ENCODE data around the gene OSBPL1A.

Gene OSBPL1A

GRCh38 chr18:24333084-24333483 lies 64.5 kb downstream of the OSBPL1A start:
- DNase-seq, result no peak

DNA sequence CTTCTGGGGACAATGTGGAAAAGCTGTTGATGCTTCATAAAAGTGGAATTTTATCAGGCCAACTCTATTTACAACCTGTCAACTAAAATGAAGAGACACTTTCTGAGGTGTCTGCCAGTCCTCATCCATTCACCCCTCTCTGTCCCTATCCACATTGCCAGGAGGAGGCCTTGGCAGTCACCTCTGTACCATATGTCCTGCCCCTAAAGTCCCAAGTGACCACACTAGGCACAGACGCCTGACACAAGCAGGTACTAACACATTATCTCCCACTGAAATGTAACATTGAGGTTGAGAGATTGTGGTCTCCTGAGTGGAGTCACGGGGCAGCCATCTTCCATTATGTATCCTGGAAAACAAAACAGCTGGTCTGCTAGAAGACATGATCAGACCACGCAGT lies 71.4 kb downstream of the OSBPL1A start:
- DNase-seq, result no peak

GRCh38 chr18:24322584-24323136 lies 75.0 kb downstream of the OSBPL1A start:
- no peak for DNase-seq

GRCh38 chr18:24321071-24321470 lies 76.6 kb downstream of the OSBPL1A start:
- no peak for DNase-seq

DNA sequence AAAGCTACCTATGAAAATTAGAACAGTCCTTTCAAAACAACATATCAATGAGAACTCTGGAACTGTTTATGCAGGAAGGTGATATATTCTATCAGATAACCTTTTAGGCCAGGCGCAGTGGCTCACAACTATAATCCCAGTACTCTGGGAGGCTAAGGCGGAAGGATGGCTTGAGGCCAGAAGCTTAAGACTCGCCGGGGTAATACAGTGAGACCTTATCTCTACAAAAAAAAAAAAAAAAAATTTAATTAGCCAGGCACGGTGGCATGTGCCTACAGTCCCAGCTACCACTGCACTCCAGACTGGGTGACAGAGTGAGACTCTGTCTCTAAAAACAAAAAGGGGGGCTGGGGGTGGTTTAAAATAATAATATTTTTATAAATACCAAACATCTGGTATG lies 77.9 kb downstream of the OSBPL1A start:
- no peak for DNase-seq

DNA sequence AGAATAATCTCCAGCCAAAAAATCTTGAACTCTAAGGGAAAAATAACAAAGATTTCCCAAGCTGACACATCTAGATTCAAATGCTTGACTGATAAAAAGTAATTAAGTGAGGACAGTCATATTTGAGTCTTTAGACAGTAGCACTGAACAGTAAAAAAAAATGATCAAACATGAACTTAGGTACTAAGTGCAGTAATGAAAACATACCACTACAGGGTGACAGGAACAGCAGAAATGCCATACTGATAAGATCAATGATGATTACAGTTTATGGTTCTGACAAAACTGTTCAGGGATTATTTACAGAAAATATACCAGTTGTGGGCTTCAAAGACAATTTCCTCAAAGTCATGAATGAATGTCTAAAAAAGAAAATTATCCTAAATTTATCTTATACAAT lies 80.3 kb downstream of the OSBPL1A start:
- DNase-seq, result no peak

GRCh38 chr18:24315170-24315569 lies 82.5 kb downstream of the OSBPL1A start:
- DNase-seq, result no peak

- no peak for DNase-seq
Measured at GRCh38 chr18:24306201-24306600, 91.4 kb downstream of the OSBPL1A start.

DNA sequence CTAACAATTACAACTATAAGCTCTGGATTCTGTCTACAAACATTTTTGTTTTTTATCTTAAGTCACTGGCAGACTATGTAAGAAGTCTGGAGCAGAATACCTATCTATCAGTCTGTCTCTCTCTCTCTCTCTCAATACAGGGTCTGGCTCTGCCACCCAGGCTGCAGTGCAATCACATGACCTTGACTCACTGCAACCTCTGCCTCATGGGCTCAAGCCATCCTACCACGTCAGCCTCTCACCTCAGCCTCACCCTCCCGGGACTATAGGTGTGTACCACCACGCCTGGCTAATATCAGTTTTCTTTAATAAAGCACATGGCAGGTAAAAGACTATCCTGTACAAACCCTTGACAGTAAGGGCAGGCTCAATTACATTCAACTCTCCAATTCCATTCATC lies 96.9 kb downstream of the OSBPL1A start:
- DNase-seq, result no peak

DNA sequence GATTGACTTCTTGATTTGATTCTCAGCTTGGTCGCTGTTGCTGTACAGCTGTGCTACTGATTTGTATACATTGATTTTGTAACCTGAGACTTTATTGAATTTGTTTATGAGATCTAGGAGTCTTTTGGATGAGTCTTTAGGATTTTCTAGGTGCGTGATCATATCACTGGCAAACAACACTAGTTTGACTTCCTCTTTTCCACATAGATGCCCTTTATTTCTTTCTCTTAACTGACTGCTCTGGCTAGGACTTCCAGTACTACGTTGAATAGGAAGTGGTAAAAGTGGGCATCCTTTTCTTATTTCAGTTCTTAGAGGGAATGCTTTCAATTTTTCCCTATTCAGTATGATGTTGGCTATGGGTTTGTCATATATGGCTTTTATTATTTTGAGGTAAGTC lies 101.3 kb downstream of the OSBPL1A start:
- no peak for DNase-seq

GRCh38 chr18:24293254-24293653 lies 104.4 kb downstream of the OSBPL1A start:
- no peak for DNase-seq

GRCh38 chr18:24278591-24278990 lies 119.0 kb downstream of the OSBPL1A start:
- no peak for DNase-seq

- no peak for DNase-seq
Measured at GRCh38 chr18:24277516-24278195, 120.0 kb downstream of the OSBPL1A start.

GRCh38 chr18:24276994-24277393 lies 120.6 kb downstream of the OSBPL1A start:
- no peak for DNase-seq

DNA sequence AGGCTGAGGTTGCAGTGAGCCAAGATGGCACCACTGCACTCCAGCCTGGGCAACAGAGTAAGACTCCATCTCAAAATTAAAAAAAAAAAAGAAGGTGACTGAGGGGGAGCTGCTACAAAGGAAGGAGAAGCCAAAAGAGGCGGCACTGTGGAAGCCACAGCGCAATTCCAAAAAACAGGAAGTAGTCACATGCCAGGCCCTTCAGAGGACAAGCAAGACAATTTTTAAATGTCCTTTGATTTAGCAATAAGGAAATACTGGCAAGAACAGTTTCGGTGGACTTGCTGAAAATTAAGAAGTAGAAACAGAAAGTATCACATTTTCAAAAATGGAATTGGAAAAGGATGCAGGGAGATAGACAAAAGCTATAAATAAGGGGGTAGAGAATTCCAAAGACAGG lies 122.8 kb downstream of the OSBPL1A start:
- no peak for DNase-seq

- no peak for DNase-seq
Measured at GRCh38 chr18:24273596-24273995, 124.0 kb downstream of the OSBPL1A start.

DNA sequence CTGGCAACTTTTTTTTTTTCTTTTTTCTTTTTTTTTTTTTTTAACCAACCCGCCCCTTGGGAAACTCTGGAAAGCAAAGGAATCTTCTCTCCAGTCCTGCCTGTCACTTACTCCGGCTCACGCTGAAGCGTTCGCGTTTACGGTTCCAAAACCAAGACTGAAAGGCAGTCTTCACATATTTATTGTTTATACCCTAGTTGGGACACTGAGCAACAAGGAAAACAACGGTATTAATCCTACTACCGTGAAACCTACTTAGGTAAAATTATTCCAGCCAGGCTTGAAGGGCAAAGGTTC lies 125.4 kb downstream of the OSBPL1A start:
- DNase-seq, result no peak

GRCh38 chr18:24271381-24272228 lies 126.0 kb downstream of the OSBPL1A start:
- no peak for DNase-seq

GRCh38 chr18:24270937-24271380 lies 126.7 kb downstream of the OSBPL1A start:
- no peak for DNase-seq

GRCh38 chr18:24270358-24270936 lies 127.2 kb downstream of the OSBPL1A start:
- no peak for DNase-seq

- no peak for DNase-seq
Measured at GRCh38 chr18:24268784-24269550, 128.7 kb downstream of the OSBPL1A start.

GRCh38 chr18:24267878-24268277 lies 129.7 kb downstream of the OSBPL1A start:
- DNase-seq, result no peak

DNA sequence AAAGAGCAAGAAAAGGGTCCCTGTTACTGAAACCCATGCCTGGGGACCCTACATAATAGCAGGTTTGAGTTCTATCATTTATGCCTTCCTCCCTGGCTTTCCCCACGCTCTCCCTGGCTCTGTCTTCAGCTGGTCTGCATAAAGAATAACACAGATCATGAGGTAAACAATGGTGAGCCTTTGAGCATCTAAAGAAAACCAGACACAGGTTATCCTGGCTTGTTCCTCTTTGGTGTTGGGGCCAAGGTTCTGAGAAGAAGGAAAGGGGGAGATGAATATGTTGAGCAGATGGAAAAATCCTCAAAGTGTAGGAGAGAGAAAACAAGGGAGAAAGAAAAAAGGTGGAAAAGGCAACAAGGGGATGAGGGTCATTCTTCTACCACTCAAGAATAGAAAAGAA lies 131.5 kb downstream of the OSBPL1A start:
- DNase-seq, result no peak
